Esophagus squamous epithelium (tissue), 4 donors: ENCODE measurements around the gene DMRTB1.

ENCODE experiments used
- POLR2A ChIP-seq, 4 donors: fragments of 450-650 bp; IDR thresholded peaks; one replicate each; pipeline ENCODE4 v1.6.1; 2017; ENCODE audit warnings: antibody characterized with exemption in 4 of 4, mild to moderate bottlenecking in 4 of 4, moderate library complexity in 3 of 4
- TF ChIP-seq, protein P1 (sequence below), 6 experiments: fragments of 450-650 bp in 4 of 6; fragments of 200-600 bp in 2 of 6; sonication (generic) in 2 of 6; IDR thresholded peaks; one replicate each; pipeline ENCODE4 v1.5.1; 2016 to 2019; ENCODE audit warnings: antibody characterized with exemption in 6 of 6, mild to moderate bottlenecking in 4 of 6, moderate library complexity in 4 of 6

DNA sequence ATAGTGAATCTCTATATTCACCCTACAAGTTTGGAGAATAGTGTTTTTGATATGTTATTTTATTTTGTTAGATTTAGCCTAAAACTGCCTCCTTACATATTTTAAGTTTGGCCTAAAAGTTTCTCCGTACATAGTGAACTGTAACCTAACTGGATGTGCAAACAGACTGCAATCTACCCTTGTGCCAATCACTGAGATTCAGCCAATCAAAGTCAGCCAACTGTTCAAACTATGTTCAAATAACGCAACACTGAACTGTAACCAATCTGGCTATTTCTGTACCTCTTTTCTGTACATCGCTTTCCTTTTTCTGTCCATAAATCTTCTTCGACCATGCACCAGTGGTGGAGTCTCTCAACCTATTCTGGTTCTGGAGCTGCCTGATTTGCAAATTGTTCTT is 11.8 kb upstream of the DMRTB1 start:
- TF ChIP-seq, protein P1, sequence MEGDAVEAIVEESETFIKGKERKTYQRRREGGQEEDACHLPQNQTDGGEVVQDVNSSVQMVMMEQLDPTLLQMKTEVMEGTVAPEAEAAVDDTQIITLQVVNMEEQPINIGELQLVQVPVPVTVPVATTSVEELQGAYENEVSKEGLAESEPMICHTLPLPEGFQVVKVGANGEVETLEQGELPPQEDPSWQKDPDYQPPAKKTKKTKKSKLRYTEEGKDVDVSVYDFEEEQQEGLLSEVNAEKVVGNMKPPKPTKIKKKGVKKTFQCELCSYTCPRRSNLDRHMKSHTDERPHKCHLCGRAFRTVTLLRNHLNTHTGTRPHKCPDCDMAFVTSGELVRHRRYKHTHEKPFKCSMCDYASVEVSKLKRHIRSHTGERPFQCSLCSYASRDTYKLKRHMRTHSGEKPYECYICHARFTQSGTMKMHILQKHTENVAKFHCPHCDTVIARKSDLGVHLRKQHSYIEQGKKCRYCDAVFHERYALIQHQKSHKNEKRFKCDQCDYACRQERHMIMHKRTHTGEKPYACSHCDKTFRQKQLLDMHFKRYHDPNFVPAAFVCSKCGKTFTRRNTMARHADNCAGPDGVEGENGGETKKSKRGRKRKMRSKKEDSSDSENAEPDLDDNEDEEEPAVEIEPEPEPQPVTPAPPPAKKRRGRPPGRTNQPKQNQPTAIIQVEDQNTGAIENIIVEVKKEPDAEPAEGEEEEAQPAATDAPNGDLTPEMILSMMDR (IDR thresholded peaks at IDR 0.05): no peak
- TF ChIP-seq POLR2A (IDR thresholded peaks at IDR 0.05): no peak
